ENCODE results near the gene GSS.

GSS gene

GRCh38 chr20:34992751-34993417, 37.3 kb upstream of the GSS start:
- no peak for DNase-seq

- DNase-seq = no peak
These were observed 35.1 kb upstream of the GSS start for GRCh38 chr20:34990661-34991214.

GRCh38 chr20:34990231-34990630, 34.6 kb upstream of the GSS start:
- no peak for DNase-seq

- DNase-seq = no peak
These were observed 34.1 kb upstream of the GSS start for GRCh38 chr20:34989670-34990069.

- DNase-seq = no peak
These were observed 33.5 kb upstream of the GSS start for GRCh38 chr20:34989118-34989517.

- no peak for DNase-seq
These were observed 32.6 kb upstream of the GSS start for GRCh38 chr20:34988191-34988540.

GRCh38 chr20:34987288-34988190, 31.9 kb upstream of the GSS start:
- DNase-seq = no peak

GRCh38 chr20:34986311-34987287, 31.0 kb upstream of the GSS start:
- DNase-seq = no peak

- DNase-seq = no peak
These were observed 30.1 kb upstream of the GSS start for GRCh38 chr20:34985461-34986310.

GRCh38 chr20:34984756-34985261, 29.2 kb upstream of the GSS start:
- DNase-seq = no peak

- DNase-seq = no peak
These were observed 28.6 kb upstream of the GSS start for GRCh38 chr20:34983995-34984735.

GRCh38 chr20:34983089-34983820, 27.6 kb upstream of the GSS start:
- no peak for DNase-seq

- no peak for DNase-seq
These were observed 26.9 kb upstream of the GSS start for GRCh38 chr20:34982270-34983088.

- no peak for DNase-seq
These were observed 25.1 kb upstream of the GSS start for GRCh38 chr20:34980543-34981233.

GRCh38 chr20:34979366-34980153, 24.0 kb upstream of the GSS start:
- no peak for DNase-seq

- DNase-seq = no peak
These were observed 22.6 kb upstream of the GSS start for GRCh38 chr20:34978092-34978744.
